22Rv1 (cell line): Measurements from ENCODE around the gene CNN3.

Source experiments
- ZFX ChIP-seq: fragments of 450-650 bp; IDR thresholded peaks from 2 replicates; pipeline ENCODE4 v1.6.1; 2017; ENCODE audit warnings: antibody characterized with exemption, borderline replicate concordance
- TF ChIP-seq, protein P1 (sequence below): fragments of 450-650 bp; IDR thresholded peaks from 2 replicates; pipeline ENCODE4 v1.5.1; 2017; ENCODE audit warnings: mild to moderate bottlenecking

DNA sequence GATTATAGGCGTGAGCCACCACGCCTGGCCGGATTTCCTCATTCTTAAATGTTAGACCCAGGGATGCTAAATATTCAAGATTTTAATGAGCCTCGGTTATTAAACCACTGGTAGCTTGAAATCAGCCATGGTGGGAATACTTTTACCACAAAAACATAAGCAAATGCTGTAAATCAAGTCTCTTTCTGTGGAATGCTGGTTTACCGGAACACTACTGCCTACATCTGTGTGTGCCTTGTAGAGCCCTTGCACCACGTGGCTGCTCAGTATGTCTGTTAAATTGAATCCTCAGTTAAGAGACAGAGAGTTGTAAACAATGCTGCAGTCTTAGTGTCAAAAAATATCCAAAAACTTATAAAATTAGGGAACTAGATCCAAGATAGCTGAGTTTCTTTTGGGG lies 26.8 kb upstream of the CNN3 start:
- TF ChIP-seq, protein P1, sequence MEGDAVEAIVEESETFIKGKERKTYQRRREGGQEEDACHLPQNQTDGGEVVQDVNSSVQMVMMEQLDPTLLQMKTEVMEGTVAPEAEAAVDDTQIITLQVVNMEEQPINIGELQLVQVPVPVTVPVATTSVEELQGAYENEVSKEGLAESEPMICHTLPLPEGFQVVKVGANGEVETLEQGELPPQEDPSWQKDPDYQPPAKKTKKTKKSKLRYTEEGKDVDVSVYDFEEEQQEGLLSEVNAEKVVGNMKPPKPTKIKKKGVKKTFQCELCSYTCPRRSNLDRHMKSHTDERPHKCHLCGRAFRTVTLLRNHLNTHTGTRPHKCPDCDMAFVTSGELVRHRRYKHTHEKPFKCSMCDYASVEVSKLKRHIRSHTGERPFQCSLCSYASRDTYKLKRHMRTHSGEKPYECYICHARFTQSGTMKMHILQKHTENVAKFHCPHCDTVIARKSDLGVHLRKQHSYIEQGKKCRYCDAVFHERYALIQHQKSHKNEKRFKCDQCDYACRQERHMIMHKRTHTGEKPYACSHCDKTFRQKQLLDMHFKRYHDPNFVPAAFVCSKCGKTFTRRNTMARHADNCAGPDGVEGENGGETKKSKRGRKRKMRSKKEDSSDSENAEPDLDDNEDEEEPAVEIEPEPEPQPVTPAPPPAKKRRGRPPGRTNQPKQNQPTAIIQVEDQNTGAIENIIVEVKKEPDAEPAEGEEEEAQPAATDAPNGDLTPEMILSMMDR, result no peak
- TF ChIP-seq ZFX, result no peak
